Stomach (tissue), 4 donors: ENCODE measurements around the gene IBTK.

Experiments
- CTCF ChIP-seq, 7 experiments: fragments of 450-650 bp in 4 of 7; fragments of 200-600 bp in 3 of 7; sonication (generic) in 3 of 7; IDR thresholded peaks; one replicate each; pipeline ENCODE4 v1.5.1; 2016 to 2019; ENCODE audit warnings: antibody characterized with exemption in 7 of 7, control low read depth in 2 of 7, mild to moderate bottlenecking in 1 of 7
- EP300 ChIP-seq: sonication (generic); formaldehyde crosslinking; IDR thresholded peaks from one replicate; pipeline ENCODE4 v1.6.1; 2017; ENCODE audit warnings: antibody characterized with exemption
- POLR2A ChIP-seq, 4 donors: fragments of 450-650 bp; IDR thresholded peaks; one replicate each; pipeline ENCODE4 v1.6.1; 2016; ENCODE audit warnings: antibody characterized with exemption in 4 of 4, control low read depth in 2 of 4, mild to moderate bottlenecking in 1 of 4, moderate library complexity in 1 of 4
- POLR2AphosphoS5 ChIP-seq, 3 donors: sonication (generic); formaldehyde crosslinking; IDR thresholded peaks; one replicate each; pipeline ENCODE4 v1.6.1; 2016; ENCODE audit warnings: antibody characterized with exemption in 3 of 3

DNA sequence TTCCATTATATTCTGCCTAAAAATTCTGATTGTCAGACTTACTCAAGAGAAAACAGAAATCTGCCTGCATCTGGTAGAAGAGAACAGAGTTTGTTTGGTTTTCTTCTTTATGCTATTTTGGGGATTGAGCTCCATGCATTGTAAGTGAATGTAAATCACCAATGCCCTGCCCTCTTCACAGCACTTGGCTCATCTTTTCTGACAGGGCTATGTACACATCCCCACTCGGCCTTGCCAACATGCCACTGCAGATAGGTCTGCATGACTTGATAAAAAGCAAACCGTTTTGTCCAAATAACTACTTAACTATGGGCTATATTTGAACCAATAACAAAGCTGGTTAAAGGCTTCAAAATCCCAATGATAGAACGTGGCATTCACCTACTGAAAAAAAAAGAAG is 117.7 kb downstream of the IBTK start:
- TF ChIP-seq CTCF (IDR thresholded peaks at IDR 0.05) (no peak), POLR2AphosphoS5 (IDR thresholded peaks at IDR 0.05) (no peak), POLR2A (IDR thresholded peaks at IDR 0.05) (no peak), EP300 (no peak)
